ENCODE data around the gene DGKI. TPM values are rescaled to one million over a fixed set of nuclear protein-coding genes. Genes with fewer than 3 reads are reported as not detected.

The DGKI gene
- total RNA-seq, 1 experiment from 2014 or later, result 0.39 TPM

- no peak overlapping the region for H3K4me3 ChIP-seq (ENCODE audit: low read depth, low read length, poor library complexity, severe bottlenecking)
- no peak for DNase-seq (ENCODE audit: low spot score)
- ChIA-PET POLR2A (ENCODE audit: low non-redundant PET) (no interaction called here), CTCF (no interaction called here)
- TF ChIP-seq CTCF (conservative IDR thresholded peaks at IDR 0.05; ENCODE audit: low read depth, low read length) (no peak), EZH2 (IDR thresholded peaks at IDR 0.05; ENCODE audit: borderline replicate concordance, low read depth, low read length, poor library complexity, severe bottlenecking) (no peak)
- H3K9me3 ChIP-seq (ENCODE audit: low read depth, low read length, poor library complexity, severe bottlenecking), result no peaks in the 10 kb centered on the region
- intact Hi-C loops (cut with micrococcal nuclease; ENCODE audit: unreplicated experiment), result no loop called here
- no peaks in the 10 kb centered on the region for H3K4me1 ChIP-seq (ENCODE audit: insufficient read depth, low read length, poor library complexity, severe bottlenecking)
- no peaks in the 10 kb centered on the region for H3K27me3 ChIP-seq (replicated peaks; ENCODE audit: insufficient read depth, low read depth, low read length, poor library complexity)
- no TSS peak for BruUV-seq (replicated peaks)
- no peak overlapping the region for H3K27ac ChIP-seq (ENCODE audit: low read depth, low read length, poor library complexity, severe bottlenecking)
- peaks cover 6% of the 10 kb centered on the region for H3K36me3 ChIP-seq (ENCODE audit: insufficient read depth, low read length, poor library complexity, severe bottlenecking)
Measured at GRCh38 chr7:137886746-137887145, 40.0 kb upstream of the DGKI start.

GRCh38 chr7:137886281-137886680, 39.5 kb upstream of the DGKI start:
- intact Hi-C loops (cut with micrococcal nuclease; ENCODE audit: unreplicated experiment), result no loop called here
- H3K4me1 ChIP-seq (ENCODE audit: insufficient read depth, low read length, poor library complexity, severe bottlenecking), result no peaks in the 10 kb centered on the region
- TF ChIP-seq CTCF (conservative IDR thresholded peaks at IDR 0.05; ENCODE audit: low read depth, low read length) (no peak), EZH2 (IDR thresholded peaks at IDR 0.05; ENCODE audit: borderline replicate concordance, low read depth, low read length, poor library complexity, severe bottlenecking) (no peak)
- no peaks in the 10 kb centered on the region for H3K9me3 ChIP-seq (ENCODE audit: low read depth, low read length, poor library complexity, severe bottlenecking)
- no peak overlapping the region for H3K27ac ChIP-seq (ENCODE audit: low read depth, low read length, poor library complexity, severe bottlenecking)
- ChIA-PET CTCF (no interaction called here), POLR2A (ENCODE audit: low non-redundant PET) (no interaction called here)
- peaks cover 6% of the 10 kb centered on the region for H3K36me3 ChIP-seq (ENCODE audit: insufficient read depth, low read length, poor library complexity, severe bottlenecking)
- H3K27me3 ChIP-seq (replicated peaks; ENCODE audit: insufficient read depth, low read depth, low read length, poor library complexity), result no peaks in the 10 kb centered on the region
- DNase-seq (ENCODE audit: low spot score), result no peak
- no TSS peak for BruUV-seq (replicated peaks)
- no peak overlapping the region for H3K4me3 ChIP-seq (ENCODE audit: low read depth, low read length, poor library complexity, severe bottlenecking)

DNA sequence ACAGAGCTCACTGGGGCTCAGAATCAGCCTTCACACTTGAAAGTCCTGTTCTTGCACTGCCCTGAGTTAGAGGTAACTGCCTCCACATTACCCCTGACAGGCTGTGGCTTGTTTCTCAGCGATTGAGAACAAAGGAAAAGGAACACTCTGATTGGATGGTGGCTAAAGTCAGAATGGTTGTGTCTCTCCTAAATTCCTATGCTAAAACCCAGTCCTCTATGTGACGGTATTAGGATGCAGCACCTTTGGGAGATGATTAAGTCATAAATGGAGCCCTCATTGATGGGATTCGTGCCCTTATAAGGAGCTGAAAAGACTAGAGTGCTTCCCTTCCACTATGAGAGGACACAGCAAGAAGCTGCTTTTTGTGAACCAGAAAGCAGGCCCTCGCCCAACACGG, 38.9 kb upstream of the DGKI start:
- Histone ChIP-seq H3K36me3 (ENCODE audit: insufficient read depth, low read length, poor library complexity, severe bottlenecking) (peaks cover 6% of the 10 kb centered on the region), H3K27ac (ENCODE audit: low read depth, low read length, poor library complexity, severe bottlenecking) (no peak overlapping the region), H3K4me1 (ENCODE audit: insufficient read depth, low read length, poor library complexity, severe bottlenecking) (no peaks in the 10 kb centered on the region), H3K9me3 (ENCODE audit: low read depth, low read length, poor library complexity, severe bottlenecking) (no peaks in the 10 kb centered on the region), H3K27me3 (replicated peaks; ENCODE audit: insufficient read depth, low read depth, low read length, poor library complexity) (no peaks in the 10 kb centered on the region), H3K4me3 (ENCODE audit: low read depth, low read length, poor library complexity, severe bottlenecking) (no peak overlapping the region)
- ChIA-PET POLR2A (ENCODE audit: low non-redundant PET) (no interaction called here), CTCF (no interaction called here)
- no peak for DNase-seq (ENCODE audit: low spot score)
- TF ChIP-seq EZH2 (IDR thresholded peaks at IDR 0.05; ENCODE audit: borderline replicate concordance, low read depth, low read length, poor library complexity, severe bottlenecking) (no peak), CTCF (conservative IDR thresholded peaks at IDR 0.05; ENCODE audit: low read depth, low read length) (no peak)
- intact Hi-C loops (cut with micrococcal nuclease; ENCODE audit: unreplicated experiment), result no loop called here
- BruUV-seq (replicated peaks), result no TSS peak
